CD4-positive, alpha-beta T cell (primary cell): ENCODE measurements around the gene NEMF. TPM values are rescaled to one million over a fixed set of nuclear protein-coding genes. Genes with fewer than 3 reads are reported as not detected.
"Not testable (repeated sequence)": the region's sequence is repeated elsewhere in the genome, so short reads cannot be mapped to it uniquely, and the experiment has no call there.

Experiments
- ATAC-seq: fragments of 200-7000 bp; cut with Tn5 transposase; one replicate; pipeline ENCODE4 v1.10.0; 2022; ENCODE audit warnings: mild to moderate bottlenecking; ENCODE audit not compliant: poor library complexity
- CTCF ChIA-PET: fragments of 350-600 bp; sonication (Branson Sonifier 250); formaldehyde crosslinking; loops from one replicate; lab custom pipeline; 2021; ENCODE audit warnings: antibody characterized with exemption, inconsistent platforms; lab: Charles Lee
- POLR2A ChIA-PET: fragments of 350-600 bp; sonication (Branson Sonifier 250); formaldehyde crosslinking; loops from one replicate; lab custom pipeline; 2021; ENCODE audit warnings: antibody characterized with exemption, inconsistent platforms; lab: Charles Lee
- DNase-seq, 14 experiments: peaks; one replicate each; pipeline ENCODE4 v3.0.0-alpha.2; 2013 to 2020; ENCODE audit warnings: mixed read lengths in 2 of 14
- H3K27ac ChIP-seq, 2 donors: one replicate each; pipeline versions ENCODE4 v1.5.1 to v1.7.0; 2013; ENCODE audit warnings: low read length in 2 of 2, low read depth in 1 of 2, mild to moderate bottlenecking in 1 of 2
- H3K27me3 ChIP-seq, 2 experiments: 1 replicate in 1 of 2; 2 replicates in 1 of 2; pipeline versions ENCODE4 v1.6.1 to v1.7.0; 2013; ENCODE audit warnings: low read length in 2 of 2, control low read depth in 1 of 2, mild to moderate bottlenecking in 1 of 2, moderate library complexity in 1 of 2; ENCODE audit not compliant: insufficient read depth in 2 of 2, control insufficient read depth in 1 of 2
- H3K36me3 ChIP-seq: one replicate; pipeline ENCODE4 v1.6.1; 2013; ENCODE audit warnings: low read length, control low read depth; ENCODE audit not compliant: insufficient read depth
- H3K4me1 ChIP-seq: one replicate; pipeline ENCODE4 v1.6.1; 2013; ENCODE audit warnings: low read length, control low read depth; ENCODE audit not compliant: insufficient read depth
- H3K4me3 ChIP-seq: one replicate; pipeline ENCODE4 v1.5.1; 2013; ENCODE audit warnings: mild to moderate bottlenecking, low read length, moderate library complexity
- H3K9me3 ChIP-seq, 2 experiments: 1 replicate in 1 of 2; 2 replicates in 1 of 2; pipeline versions ENCODE4 v1.6.1 to v1.7.0; 2013; ENCODE audit warnings: low read length in 2 of 2, mild to moderate bottlenecking in 2 of 2, control low read depth in 1 of 2, moderate library complexity in 1 of 2; ENCODE audit not compliant: control insufficient read depth in 1 of 2, insufficient read depth in 1 of 2
- H3K27ac Mint-ChIP-seq: one replicate; pipeline ENCODE4 v1.8.0; 2020; ENCODE audit warnings: mixed read lengths
- H3K27me3 Mint-ChIP-seq: one replicate; pipeline ENCODE4 v1.8.0; 2021; ENCODE audit warnings: mixed read lengths
- H3K36me3 Mint-ChIP-seq: one replicate; pipeline ENCODE4 v1.8.0; 2021; ENCODE audit warnings: low read depth, mixed read lengths
- H3K4me1 Mint-ChIP-seq: one replicate; pipeline ENCODE4 v1.8.0; 2021; ENCODE audit warnings: low read depth, mixed read lengths
- H3K4me3 Mint-ChIP-seq: one replicate; pipeline ENCODE4 v1.8.0; 2020; ENCODE audit warnings: mild to moderate bottlenecking, mixed read lengths
- H3K9me3 Mint-ChIP-seq: one replicate; pipeline ENCODE4 v1.8.0; 2020; ENCODE audit warnings: mixed read lengths
- intact Hi-C, 2 experiments: fragments of 100-400 bp; cut with DNase I in 1 of 2; cut with micrococcal nuclease in 1 of 2; formaldehyde crosslinking; loops; one replicate each; pipeline versions ENCODE4 v1.15.1 to v1.9.0; 2023 to 2025; cut with DNase I, micrococcal nuclease
- total RNA-seq, 174 experiments: library from RNA in 2 of 174; stranded (reverse) in 2 of 174; gene quantifications; one replicate each; pipeline ENCODE4 v1.2.3 and lab custom pipeline; 2021 to 2026
- TF ChIP-seq, protein P1 (sequence below): fragments of 200-600 bp; IDR thresholded peaks from one replicate; pipeline ENCODE4 v1.8.0; 2022; ENCODE audit warnings: antibody characterized with exemption, mild to moderate bottlenecking

The NEMF gene
- total RNA-seq, 2 experiments from 2014 or later, result 96.0 to 97.7 TPM

DNA sequence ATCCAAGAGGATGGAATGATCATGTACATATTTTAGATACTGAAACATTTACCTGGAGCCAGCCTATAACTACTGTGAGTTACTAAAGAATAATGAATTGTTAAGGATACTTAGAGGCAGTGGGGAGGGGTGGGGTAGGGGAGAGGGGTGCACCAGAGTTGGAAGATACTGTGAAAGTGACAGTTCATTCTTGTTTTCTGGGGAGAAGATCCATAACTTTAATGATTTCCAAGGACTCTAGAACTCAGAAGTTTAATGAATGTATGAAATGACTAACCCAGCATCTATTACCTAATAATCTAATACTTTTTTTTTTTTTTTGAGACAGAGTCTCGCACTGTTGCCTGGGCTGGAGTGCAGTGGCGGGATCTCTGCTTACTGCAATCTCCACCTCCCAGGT lies 74.2 kb downstream of the NEMF start:
- POLR2A ChIA-PET, result no interaction called here

DNA sequence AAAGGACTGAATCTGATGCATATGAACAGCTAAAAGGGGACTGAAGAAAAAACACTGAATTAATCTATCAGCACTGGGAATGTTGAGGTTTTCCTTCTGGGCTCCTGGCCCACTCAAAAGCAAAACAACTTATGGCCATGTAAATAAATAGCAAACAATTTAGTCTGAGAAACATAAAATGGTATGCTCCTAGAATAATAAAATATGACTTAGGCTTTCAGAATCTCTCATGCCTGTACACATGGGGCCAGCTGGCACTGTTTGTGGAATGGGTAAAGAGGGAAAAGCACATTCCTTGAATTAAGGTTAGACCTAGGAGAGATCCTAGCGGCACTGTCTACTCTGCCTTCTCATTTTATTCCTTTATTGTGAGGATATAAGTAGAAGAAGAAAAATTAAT lies 78.5 kb downstream of the NEMF start:
- POLR2A ChIA-PET, result interaction anchor here (1.2 kb wide), 1 partner anchor 89 kb away, joined by 5 read pairs; no protein-coding TSS in a partner anchor
- no peaks in the 10 kb centered on the region for H3K9me3 Mint-ChIP-seq
- DNase-seq (no peak), ATAC-seq (no peak)
- no peak overlapping the region for H3K27ac ChIP-seq
- peaks cover 20% of the 10 kb centered on the region for H3K4me1 ChIP-seq
- H3K36me3 ChIP-seq, result peaks cover 49% of the 10 kb centered on the region
- CTCF ChIA-PET, result interaction anchor here (1.1 kb wide), 1 partner anchor 140 kb away, joined by 3 read pairs; no protein-coding TSS in a partner anchor
- TF ChIP-seq, protein P1, sequence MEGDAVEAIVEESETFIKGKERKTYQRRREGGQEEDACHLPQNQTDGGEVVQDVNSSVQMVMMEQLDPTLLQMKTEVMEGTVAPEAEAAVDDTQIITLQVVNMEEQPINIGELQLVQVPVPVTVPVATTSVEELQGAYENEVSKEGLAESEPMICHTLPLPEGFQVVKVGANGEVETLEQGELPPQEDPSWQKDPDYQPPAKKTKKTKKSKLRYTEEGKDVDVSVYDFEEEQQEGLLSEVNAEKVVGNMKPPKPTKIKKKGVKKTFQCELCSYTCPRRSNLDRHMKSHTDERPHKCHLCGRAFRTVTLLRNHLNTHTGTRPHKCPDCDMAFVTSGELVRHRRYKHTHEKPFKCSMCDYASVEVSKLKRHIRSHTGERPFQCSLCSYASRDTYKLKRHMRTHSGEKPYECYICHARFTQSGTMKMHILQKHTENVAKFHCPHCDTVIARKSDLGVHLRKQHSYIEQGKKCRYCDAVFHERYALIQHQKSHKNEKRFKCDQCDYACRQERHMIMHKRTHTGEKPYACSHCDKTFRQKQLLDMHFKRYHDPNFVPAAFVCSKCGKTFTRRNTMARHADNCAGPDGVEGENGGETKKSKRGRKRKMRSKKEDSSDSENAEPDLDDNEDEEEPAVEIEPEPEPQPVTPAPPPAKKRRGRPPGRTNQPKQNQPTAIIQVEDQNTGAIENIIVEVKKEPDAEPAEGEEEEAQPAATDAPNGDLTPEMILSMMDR, result no peak
- H3K27me3 Mint-ChIP-seq, result no peaks in the 10 kb centered on the region
- H3K4me3 Mint-ChIP-seq, result no peak overlapping the region
- no peaks in the 10 kb centered on the region for H3K27me3 ChIP-seq
- peaks cover 42% of the 10 kb centered on the region for H3K4me1 Mint-ChIP-seq
- no peak overlapping the region for H3K4me3 ChIP-seq
- H3K36me3 Mint-ChIP-seq, result peaks cover 73% of the 10 kb centered on the region
- intact Hi-C loops, result loop anchor here in 1 of 2 experiments (5.0 kb wide), 1 partner anchor 343 kb away; the partner anchor contains the start of gene VCPKMT
- H3K9me3 ChIP-seq, result no peaks in the 10 kb centered on the region
- H3K27ac Mint-ChIP-seq, result peak overlapping the region; percentile 12

More for the DNA sequence above, 74.2 kb downstream of the NEMF start:
- Mint-ChIP-seq H3K4me3 (no peak overlapping the region), H3K36me3 (peaks cover 90% of the 10 kb centered on the region), H3K27me3 (no peaks in the 10 kb centered on the region), H3K27ac (no peak overlapping the region), H3K4me1 (peaks cover 20% of the 10 kb centered on the region), H3K9me3 (no peaks in the 10 kb centered on the region)
- intact Hi-C loops, result no loop called here
- ATAC-seq, result no peak
- no peak overlapping the region for H3K4me3 ChIP-seq
- TF ChIP-seq, protein P1, result no peak
- no peaks in the 10 kb centered on the region for H3K4me1 ChIP-seq
- no peak for DNase-seq
- no peaks in the 10 kb centered on the region for H3K27me3 ChIP-seq
- CTCF ChIA-PET, result no interaction called here
- H3K27ac ChIP-seq, result no peak overlapping the region
- H3K9me3 ChIP-seq, result no peaks in the 10 kb centered on the region
- H3K36me3 ChIP-seq, result peaks cover 87% of the 10 kb centered on the region

DNA sequence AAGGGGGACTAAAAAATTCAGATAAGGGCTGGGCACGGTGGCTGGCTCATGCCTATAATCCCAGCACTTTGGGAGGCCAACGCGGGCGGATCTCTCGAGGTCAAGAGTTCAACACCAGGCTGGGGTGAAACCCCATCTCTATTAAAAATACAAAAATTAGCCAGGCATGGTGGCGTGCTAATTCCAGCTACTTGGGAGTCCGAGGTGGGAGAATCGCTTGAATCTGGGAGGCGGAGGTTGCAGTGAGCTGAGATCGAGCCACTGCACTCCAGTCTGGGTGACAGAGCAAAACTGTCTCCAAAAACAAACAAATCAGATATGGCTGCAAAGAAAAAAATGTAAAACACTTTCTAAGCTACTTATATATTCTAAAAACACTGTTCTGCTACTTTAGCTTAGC lies 80.9 kb downstream of the NEMF start:
- H3K9me3 ChIP-seq, H3K4me3 Mint-ChIP-seq, ATAC-seq, DNase-seq, H3K27ac ChIP-seq, H3K9me3 Mint-ChIP-seq, H3K4me3 ChIP-seq, H3K27me3 Mint-ChIP-seq, H3K27me3 ChIP-seq: not testable (repeated sequence)
- ChIA-PET CTCF (interaction anchor here (0.6 to 1.3 kb wide), 5 partner anchors 8 to 341 kb away, joined by 3 to 6 read pairs (median 3); partner anchors contain the start of gene DNAAF2), POLR2A (interaction anchor here (0.7 to 1.9 kb wide), 3 partner anchors 23 to 185 kb away, joined by 3 to 8 read pairs (median 5); partner anchors contain the start of gene RPS29)
- intact Hi-C loops, result loop anchor here in 1 of 2 experiments (5.0 kb wide), 1 partner anchor 346 kb away; the partner anchor contains the start of gene VCPKMT
- H3K36me3 ChIP-seq, result peaks cover 28% of the 10 kb centered on the region
- Mint-ChIP-seq H3K4me1 (peaks cover 58% of the 10 kb centered on the region), H3K27ac (peak overlapping the region; percentile 99), H3K36me3 (peaks cover 67% of the 10 kb centered on the region)
- peaks cover 33% of the 10 kb centered on the region for H3K4me1 ChIP-seq
